NCI-H1092 treated with DMSO at 0.1 percent for 48 hours (cell line): ENCODE data around the gene TREML1.
"Not testable (repeated sequence)": the region's sequence is repeated elsewhere in the genome, so short reads cannot be mapped to it uniquely, and the experiment has no call there.

ENCODE experiments used
- DNase-seq: peaks from one replicate; lab custom pipeline; 2025; lab: John Stamatoyannopoulos, UW

TREML1 gene

GRCh38 chr6:41153992-41154625 is at the start of gene TREML1:
Gene TREML1, minus strand, starts transcription at chr6:41154347. Its CDS starts 59 bp downstream, at chr6:41154288.
- DNase-seq: no peak

- DNase-seq: no peak
Observed at GRCh38 chr6:41201764-41202173, 47.6 kb upstream of the TREML1 start.

- DNase-seq: no peak
Observed at GRCh38 chr6:41200901-41201763, 47.0 kb upstream of the TREML1 start, which contains the start of gene TREML2. Gene TREML2, minus strand, starts transcription at chr6:41201149. Its CDS starts 141 bp downstream, at chr6:41201008.

- no peak for DNase-seq
Observed at GRCh38 chr6:41200296-41200900, 46.3 kb upstream of the TREML1 start.

- DNase-seq: no peak
Observed at GRCh38 chr6:41199552-41200246, 45.6 kb upstream of the TREML1 start.

GRCh38 chr6:41197234-41197633 is 43.1 kb upstream of the TREML1 start:
- DNase-seq: no peak

GRCh38 chr6:41194386-41194785 is 40.2 kb upstream of the TREML1 start:
- no peak for DNase-seq

- no peak for DNase-seq
Observed at GRCh38 chr6:41193884-41194283, 39.7 kb upstream of the TREML1 start.

GRCh38 chr6:41193171-41193734 is 39.1 kb upstream of the TREML1 start:
- DNase-seq: no peak

GRCh38 chr6:41191569-41191968 is 37.4 kb upstream of the TREML1 start:
- DNase-seq: no peak

GRCh38 chr6:41190791-41191190 is 36.6 kb upstream of the TREML1 start:
- no peak for DNase-seq

- DNase-seq: no peak
Observed at GRCh38 chr6:41189967-41190366, 35.8 kb upstream of the TREML1 start.

- DNase-seq: not testable (repeated sequence)
Observed at GRCh38 chr6:41189046-41189445, 34.9 kb upstream of the TREML1 start.

GRCh38 chr6:41187924-41188886 is 34.1 kb upstream of the TREML1 start:
- no peak for DNase-seq

- no peak for DNase-seq
Observed at GRCh38 chr6:41186031-41186562, 31.9 kb upstream of the TREML1 start.

GRCh38 chr6:41184761-41185160 is 30.6 kb upstream of the TREML1 start:
- no peak for DNase-seq

GRCh38 chr6:41182069-41183034 is 28.2 kb upstream of the TREML1 start:
- peak; percentile 46 for DNase-seq

- DNase-seq: no peak
Observed at GRCh38 chr6:41181566-41181965, 27.4 kb upstream of the TREML1 start.

GRCh38 chr6:41179163-41179562 is 25.0 kb upstream of the TREML1 start:
- DNase-seq: no peak
